Measurements from ENCODE around the gene SPG21. TPM values are rescaled to one million over a fixed set of nuclear protein-coding genes. Genes with fewer than 3 reads are reported as not detected.

The SPG21 gene
- total and polyA plus RNA-seq, 2 of the 13 experiments (the other 11 are each of a cell fraction or from before 2014, with no cell fraction given) = 36.7 to 42.4 TPM

- TF ChIP-seq MTF1 (CRISPR knock-in tag; IDR thresholded peaks at IDR 0.05) (no peak), CC2D1A (CRISPR knock-in tag; IDR thresholded peaks at IDR 0.05) (no peak), ZNF121 (CRISPR knock-in tag; IDR thresholded peaks at IDR 0.05) (peak; percentile 41; the same call in 1 of the 2 replicates), SP140L (CRISPR knock-in tag; IDR thresholded peaks at IDR 0.05; ENCODE audit: borderline replicate concordance) (no peak), POLR2AphosphoS2 (IDR thresholded peaks at IDR 0.05; ENCODE audit: low read depth, low read length) (no peak), ZNF572 (CRISPR knock-in tag; IDR thresholded peaks at IDR 0.05) (0 out of 2 replicates have a peak, but pooled peaks have one; percentile 47), RFXAP (CRISPR knock-in tag; IDR thresholded peaks at IDR 0.05; ENCODE audit: borderline replicate concordance) (peak; percentile 60; the same call in 1 of the 2 replicates), MED8 (CRISPR knock-in tag; IDR thresholded peaks at IDR 0.05; ENCODE audit: insufficient replicate concordance) (no peak), ZNF24 (IDR thresholded peaks at IDR 0.05) (no peak), ZSCAN9 (CRISPR knock-in tag; IDR thresholded peaks at IDR 0.05; ENCODE audit: borderline replicate concordance) (0 out of 2 replicates have a peak, but pooled peaks have one; percentile 20), XBP1 (CRISPR knock-in tag; IDR thresholded peaks at IDR 0.05) (no peak), SIX1 (CRISPR knock-in tag; IDR thresholded peaks at IDR 0.05; ENCODE audit: borderline replicate concordance) (0 out of 2 replicates have a peak, but pooled peaks have one; percentile 13), ZNF331 (CRISPR knock-in tag; IDR thresholded peaks at IDR 0.05) (peak; percentile 80), PCBP2 (optimal IDR thresholded peaks at IDR 0.05; ENCODE audit: low read depth, low read length, poor library complexity, severe bottlenecking) (no peak), NFATC3 (CRISPR knock-in tag; IDR thresholded peaks at IDR 0.05) (no peak), TIGD3 (CRISPR knock-in tag; IDR thresholded peaks at IDR 0.05; ENCODE audit: borderline replicate concordance) (no peak), POGZ (CRISPR knock-in tag; IDR thresholded peaks at IDR 0.05) (peak; percentile 55), PAF1 (CRISPR knock-in tag; IDR thresholded peaks at IDR 0.05) (no peak), BORCS8-MEF2B (CRISPR knock-in tag; IDR thresholded peaks at IDR 0.05) (peak; percentile 69; the same call in 1 of the 2 replicates), HMG20A (CRISPR knock-in tag; IDR thresholded peaks at IDR 0.05; ENCODE audit: borderline replicate concordance) (no peak; the same call in 1 of the 2 replicates), ETS1 (CRISPR knock-in tag; IDR thresholded peaks at IDR 0.05) (no peak), PATZ1 (CRISPR knock-in tag; IDR thresholded peaks at IDR 0.05) (no peak), ZBTB25 (CRISPR knock-in tag; IDR thresholded peaks at IDR 0.05) (peak; percentile 46; the same call in 1 of the 2 replicates), HOXA3 (CRISPR knock-in tag; IDR thresholded peaks at IDR 0.05) (peak; percentile 74; the same call in 1 of the 2 replicates), ZSCAN25 (CRISPR knock-in tag; IDR thresholded peaks at IDR 0.05) (no peak), FOSL1 (CRISPR knock-in tag; IDR thresholded peaks at IDR 0.05; ENCODE audit: borderline replicate concordance) (no peak)
Observed at GRCh38 chr15:65032801-65033537, 43.3 kb upstream of the SPG21 start (continued).
